HL-60 (cell line): ENCODE data around the gene TAC3.

ENCODE experiments used
- DNase-seq, 2 experiments: peaks; one replicate each; pipeline ENCODE4 v3.0.0-alpha.2; 2010 to 2020; ENCODE audit warnings: low read depth in 1 of 2, low spot score in 1 of 2
- H3K27ac ChIP-seq: fragments of 250-450 bp; sonication (Bioruptor Pico); replicated peaks from 2 replicates; pipeline ENCODE4 v1.5.1; 2020; ENCODE audit warnings: mild to moderate bottlenecking, moderate library complexity
- H3K27me3 ChIP-seq: fragments of 250-450 bp; sonication (Bioruptor Pico); 2 replicates; pipeline ENCODE4 v1.5.1; 2021; ENCODE audit warnings: mild to moderate bottlenecking, moderate library complexity; ENCODE audit not compliant: insufficient read depth, poor library complexity, severe bottlenecking
- H3K4me3 ChIP-seq: replicated peaks from 2 replicates; pipeline ENCODE4 v1.5.1; 2011; ENCODE audit warnings: mild to moderate bottlenecking, control low read depth, low read length; ENCODE audit not compliant: insufficient read depth
- GABPA ChIP-seq: IDR thresholded peaks from 2 replicates; pipeline ENCODE4 v1.6.1; 2012; ENCODE audit warnings: low read depth
- POLR2AphosphoS5 ChIP-seq: IDR thresholded peaks from 2 replicates; pipeline ENCODE4 v1.6.1; 2012; ENCODE audit warnings: low read depth
- REST ChIP-seq: IDR thresholded peaks from 2 replicates; pipeline ENCODE4 v1.6.1; 2012; ENCODE audit warnings: low read depth; ENCODE audit not compliant: insufficient replicate concordance
- SPI1 ChIP-seq: IDR thresholded peaks from 2 replicates; pipeline ENCODE4 v1.6.1; 2012; ENCODE audit warnings: low read depth, mild to moderate bottlenecking, borderline replicate concordance
- TF ChIP-seq, protein P1 (sequence below): IDR thresholded peaks from one replicate; pipeline ENCODE4 v1.5.1; 2011; ENCODE audit warnings: low read length, control low read depth, inconsistent platforms; ENCODE audit not compliant: insufficient read depth

Gene TAC3

DNA sequence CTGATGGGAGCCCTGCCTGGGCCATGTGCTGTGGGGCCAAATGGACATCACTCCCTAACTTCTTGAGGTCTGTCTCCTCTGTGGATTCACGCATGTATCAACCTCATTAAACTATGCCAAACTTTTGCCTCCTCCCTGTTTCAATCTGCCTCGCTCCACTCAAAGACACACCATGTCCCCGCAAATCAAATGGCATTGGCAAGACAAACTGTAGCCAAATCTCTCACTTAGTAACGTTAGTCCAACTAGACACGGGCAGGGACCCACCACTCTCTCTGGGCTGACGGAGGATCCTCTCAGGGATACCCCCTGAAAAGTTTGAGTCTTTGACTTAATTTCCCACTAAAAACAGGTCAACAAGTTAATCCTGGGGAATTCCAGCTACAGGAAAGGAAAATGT, 18.0 kb downstream of the TAC3 start:
- Histone ChIP-seq H3K4me3 (no peak overlapping the region), H3K27ac (no peak overlapping the region), H3K27me3 (no peaks in the 10 kb centered on the region)
- DNase-seq, result no peak
- no peak for TF ChIP-seq SPI1
- TF ChIP-seq, protein P1, sequence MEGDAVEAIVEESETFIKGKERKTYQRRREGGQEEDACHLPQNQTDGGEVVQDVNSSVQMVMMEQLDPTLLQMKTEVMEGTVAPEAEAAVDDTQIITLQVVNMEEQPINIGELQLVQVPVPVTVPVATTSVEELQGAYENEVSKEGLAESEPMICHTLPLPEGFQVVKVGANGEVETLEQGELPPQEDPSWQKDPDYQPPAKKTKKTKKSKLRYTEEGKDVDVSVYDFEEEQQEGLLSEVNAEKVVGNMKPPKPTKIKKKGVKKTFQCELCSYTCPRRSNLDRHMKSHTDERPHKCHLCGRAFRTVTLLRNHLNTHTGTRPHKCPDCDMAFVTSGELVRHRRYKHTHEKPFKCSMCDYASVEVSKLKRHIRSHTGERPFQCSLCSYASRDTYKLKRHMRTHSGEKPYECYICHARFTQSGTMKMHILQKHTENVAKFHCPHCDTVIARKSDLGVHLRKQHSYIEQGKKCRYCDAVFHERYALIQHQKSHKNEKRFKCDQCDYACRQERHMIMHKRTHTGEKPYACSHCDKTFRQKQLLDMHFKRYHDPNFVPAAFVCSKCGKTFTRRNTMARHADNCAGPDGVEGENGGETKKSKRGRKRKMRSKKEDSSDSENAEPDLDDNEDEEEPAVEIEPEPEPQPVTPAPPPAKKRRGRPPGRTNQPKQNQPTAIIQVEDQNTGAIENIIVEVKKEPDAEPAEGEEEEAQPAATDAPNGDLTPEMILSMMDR, result no peak
- no peak for TF ChIP-seq POLR2AphosphoS5
- TF ChIP-seq REST, result no peak
- TF ChIP-seq GABPA, result no peak

- Histone ChIP-seq H3K27ac (no peak overlapping the region), H3K4me3 (no peak overlapping the region), H3K27me3 (no peaks in the 10 kb centered on the region)
- DNase-seq, result no peak
- TF ChIP-seq REST (no peak), GABPA (no peak), SPI1 (no peak)
- TF ChIP-seq, protein P1, result no peak
Observed at GRCh38 chr12:56996793-56997545, 19.4 kb downstream of the TAC3 start.

- TF ChIP-seq SPI1 (no peak), REST (no peak), POLR2AphosphoS5 (no peak), GABPA (no peak)
- TF ChIP-seq, protein P1, result no peak
Observed at GRCh38 chr12:56995930-56996496, 20.3 kb downstream of the TAC3 start.

More at GRCh38 chr12:56995930-56996496, 20.3 kb downstream of the TAC3 start:
- no peak for DNase-seq
- H3K4me3 ChIP-seq, result no peak overlapping the region
- no peaks in the 10 kb centered on the region for H3K27me3 ChIP-seq
- H3K27ac ChIP-seq, result no peak overlapping the region
